HG03135 (cell line): ENCODE measurements around the gene GPX3.

Source experiments
- ATAC-seq: cut with Tn5 transposase; IDR thresholded peaks from one replicate; pipeline ENCODE4 v1.9.1; 2021; ENCODE audit warnings: mild to moderate bottlenecking, moderate library complexity; ENCODE audit not compliant: unreplicated experiment

Gene GPX3

GRCh38 chr5:151055336-151055735 lies 34.9 kb downstream of the GPX3 start:
- ATAC-seq, result no peak

GRCh38 chr5:151056379-151057325 lies 36.3 kb downstream of the GPX3 start:
- no peak for ATAC-seq

GRCh38 chr5:151058301-151058700 lies 37.9 kb downstream of the GPX3 start:
- ATAC-seq, result no peak

GRCh38 chr5:151058891-151059489 lies 38.6 kb downstream of the GPX3 start:
- ATAC-seq, result no peak

GRCh38 chr5:151060742-151061141 lies 40.4 kb downstream of the GPX3 start:
- ATAC-seq, result no peak

GRCh38 chr5:151062405-151063141 lies 42.2 kb downstream of the GPX3 start:
- no peak for ATAC-seq

- ATAC-seq, result no peak
Observed at GRCh38 chr5:151063142-151063989, 43.0 kb downstream of the GPX3 start.

GRCh38 chr5:151064916-151065499 lies 44.6 kb downstream of the GPX3 start:
- ATAC-seq, result no peak

- ATAC-seq, result no peak
Observed at GRCh38 chr5:151065609-151066008, 45.2 kb downstream of the GPX3 start.

- ATAC-seq, result no peak
Observed at GRCh38 chr5:151066920-151067319, 46.5 kb downstream of the GPX3 start.

GRCh38 chr5:151067632-151068432 lies 47.4 kb downstream of the GPX3 start:
- no peak for ATAC-seq

- ATAC-seq, result peak; percentile 50
Observed at GRCh38 chr5:151068433-151069197, 48.2 kb downstream of the GPX3 start.

GRCh38 chr5:151070449-151070848 lies 50.1 kb downstream of the GPX3 start:
- ATAC-seq, result no peak

GRCh38 chr5:151071021-151071420 lies 50.6 kb downstream of the GPX3 start:
- ATAC-seq, result no peak

GRCh38 chr5:151071848-151072629 lies 51.6 kb downstream of the GPX3 start:
- ATAC-seq, result no peak

- no peak for ATAC-seq
Observed at GRCh38 chr5:151072630-151073025, 52.2 kb downstream of the GPX3 start.

GRCh38 chr5:151073280-151073679 lies 52.9 kb downstream of the GPX3 start:
- no peak for ATAC-seq

GRCh38 chr5:151074557-151074956 lies 54.2 kb downstream of the GPX3 start:
- ATAC-seq, result no peak
